Panc1 (cell line): ENCODE measurements around the gene METTL16.

ENCODE experiments used
- CTCF ChIP-seq: fragments of 450-650 bp; IDR thresholded peaks from 2 replicates; pipeline ENCODE4 v1.5.1; 2017; ENCODE audit warnings: mild to moderate bottlenecking
- POLR2AphosphoS5 ChIP-seq: IDR thresholded peaks from 2 replicates; pipeline ENCODE4 v1.6.1; 2012; ENCODE audit warnings: mild to moderate bottlenecking, low read depth, low read length, moderate library complexity
- SIN3A ChIP-seq: IDR thresholded peaks from 2 replicates; pipeline ENCODE4 v1.6.1; 2012; ENCODE audit warnings: low read depth, mild to moderate bottlenecking, low read length, moderate library complexity, borderline replicate concordance; ENCODE audit not compliant: insufficient read depth

GRCh38 chr17:2416010-2416734, 95.5 kb downstream of the METTL16 start:
- TF ChIP-seq CTCF, result peak; percentile 95
- TF ChIP-seq POLR2AphosphoS5, result no peak
- TF ChIP-seq SIN3A, result no peak
